ENCODE results near the gene GJC2.

Gene GJC2

DNA sequence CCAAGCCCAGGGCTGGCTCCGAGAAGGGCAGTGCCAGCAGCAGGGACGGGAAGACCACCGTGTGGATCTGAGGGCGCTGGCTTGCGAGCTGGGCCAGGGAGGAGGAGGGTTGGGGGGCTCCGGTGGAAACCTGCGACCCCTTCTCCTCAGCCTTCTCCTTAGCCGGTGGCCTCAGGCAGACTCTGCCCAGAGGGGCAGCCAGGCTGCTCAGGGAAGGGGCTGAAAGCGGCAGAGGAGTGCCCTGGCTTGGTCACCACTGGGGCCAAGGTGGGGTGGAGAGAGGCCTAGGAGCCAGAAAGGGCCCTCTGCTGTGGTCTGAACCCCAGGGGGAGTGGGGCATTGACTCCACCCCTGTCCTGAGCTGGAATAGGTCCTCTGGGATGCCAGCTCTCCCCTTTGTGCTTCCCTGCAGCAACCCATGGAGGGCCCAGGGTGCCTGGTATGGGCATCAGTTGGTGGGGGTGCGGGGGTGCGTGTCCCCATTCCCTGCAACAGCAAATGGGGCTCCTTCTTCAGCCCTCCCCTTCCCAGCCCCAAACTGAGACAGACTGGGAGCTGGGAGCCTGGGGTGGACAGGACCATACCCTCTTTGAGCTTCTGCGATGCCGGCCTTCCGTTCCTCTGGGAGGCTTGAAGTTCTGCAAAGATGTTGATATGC, 9.4 kb downstream of the GJC2 start:
- DNase-seq, result no peak

- DNase-seq, result no peak
These were observed 10.6 kb downstream of the GJC2 start for GRCh38 chr1:228160201-228160761.

DNA sequence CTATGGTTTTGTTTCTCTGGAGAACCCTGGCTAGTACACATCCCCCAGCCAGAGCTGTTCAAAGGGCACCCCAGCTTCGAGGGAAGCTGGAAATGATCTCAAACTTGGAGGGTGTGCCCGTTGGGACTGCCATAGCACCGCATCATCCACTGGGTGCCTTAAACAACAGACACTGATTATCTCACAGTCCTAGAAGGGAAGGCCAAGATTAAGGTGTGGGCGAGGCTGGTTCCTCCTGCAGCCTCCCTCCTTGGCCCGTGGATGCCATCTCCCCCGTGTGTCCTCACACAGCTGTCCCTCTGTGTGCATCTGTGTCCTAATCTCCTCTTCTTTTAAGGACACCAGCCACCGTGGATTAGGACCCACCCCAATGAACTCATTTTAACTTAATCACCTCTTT, 11.6 kb downstream of the GJC2 start:
- no peak for DNase-seq

DNA sequence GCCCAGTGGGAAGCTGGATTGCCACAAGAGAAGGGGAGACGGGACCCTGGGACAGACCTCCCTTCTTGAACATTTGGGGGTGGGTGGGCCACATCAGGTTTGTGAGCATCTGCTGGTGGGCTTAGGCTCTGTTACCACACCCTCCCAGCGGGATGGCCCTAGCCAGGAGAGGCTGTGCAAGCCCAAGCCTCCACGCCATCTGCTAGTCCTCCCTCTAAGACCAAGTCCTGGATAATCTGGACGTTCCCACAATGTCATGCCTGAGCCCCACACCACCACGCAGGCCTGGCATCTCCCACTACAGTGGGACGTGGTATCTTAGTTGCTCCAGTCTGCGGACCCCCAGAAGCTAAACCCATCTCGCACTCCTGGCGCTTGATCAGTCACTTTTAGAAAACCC, 12.1 kb downstream of the GJC2 start:
- no peak for DNase-seq

GRCh38 chr1:228162286-228163006, 12.7 kb downstream of the GJC2 start:
- DNase-seq, result no peak

- DNase-seq, result no peak
These were observed 13.4 kb downstream of the GJC2 start for GRCh38 chr1:228163007-228163753.

DNA sequence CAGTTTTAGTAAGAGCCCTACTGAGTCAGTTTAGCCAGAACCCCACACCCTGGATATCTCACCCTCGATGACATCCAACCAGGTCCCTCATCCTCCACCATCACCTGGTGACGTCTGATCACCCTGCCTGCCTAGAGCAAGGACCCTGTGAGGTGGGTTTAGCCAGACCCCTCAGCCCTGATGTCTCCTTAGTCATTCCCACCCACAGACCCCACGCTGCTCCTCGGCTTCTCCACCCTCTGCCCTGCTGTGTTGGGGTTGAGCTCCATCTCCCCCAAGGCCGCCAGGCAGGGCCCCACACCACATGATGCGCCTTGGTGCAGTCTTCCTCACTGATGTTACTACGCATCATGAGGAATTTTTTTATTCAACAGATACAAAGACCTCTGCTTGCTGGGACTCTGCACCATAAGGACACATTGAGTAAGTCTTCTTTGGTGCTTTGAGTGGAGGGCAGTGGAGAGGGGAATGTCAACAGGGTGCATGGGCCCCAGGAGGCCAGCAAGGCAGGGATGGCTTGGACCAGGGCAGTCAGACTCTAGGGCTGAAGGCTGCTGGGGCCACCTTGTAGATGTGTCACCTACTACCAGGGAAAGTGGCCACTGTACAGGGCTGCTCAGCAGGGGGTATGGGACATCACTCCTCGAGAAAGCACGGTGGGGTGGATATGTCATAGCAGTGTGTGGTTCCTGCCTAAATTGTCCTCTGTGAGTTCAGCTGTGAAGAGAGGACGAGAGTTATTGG, 14.2 kb downstream of the GJC2 start:
- DNase-seq, result no peak

DNA sequence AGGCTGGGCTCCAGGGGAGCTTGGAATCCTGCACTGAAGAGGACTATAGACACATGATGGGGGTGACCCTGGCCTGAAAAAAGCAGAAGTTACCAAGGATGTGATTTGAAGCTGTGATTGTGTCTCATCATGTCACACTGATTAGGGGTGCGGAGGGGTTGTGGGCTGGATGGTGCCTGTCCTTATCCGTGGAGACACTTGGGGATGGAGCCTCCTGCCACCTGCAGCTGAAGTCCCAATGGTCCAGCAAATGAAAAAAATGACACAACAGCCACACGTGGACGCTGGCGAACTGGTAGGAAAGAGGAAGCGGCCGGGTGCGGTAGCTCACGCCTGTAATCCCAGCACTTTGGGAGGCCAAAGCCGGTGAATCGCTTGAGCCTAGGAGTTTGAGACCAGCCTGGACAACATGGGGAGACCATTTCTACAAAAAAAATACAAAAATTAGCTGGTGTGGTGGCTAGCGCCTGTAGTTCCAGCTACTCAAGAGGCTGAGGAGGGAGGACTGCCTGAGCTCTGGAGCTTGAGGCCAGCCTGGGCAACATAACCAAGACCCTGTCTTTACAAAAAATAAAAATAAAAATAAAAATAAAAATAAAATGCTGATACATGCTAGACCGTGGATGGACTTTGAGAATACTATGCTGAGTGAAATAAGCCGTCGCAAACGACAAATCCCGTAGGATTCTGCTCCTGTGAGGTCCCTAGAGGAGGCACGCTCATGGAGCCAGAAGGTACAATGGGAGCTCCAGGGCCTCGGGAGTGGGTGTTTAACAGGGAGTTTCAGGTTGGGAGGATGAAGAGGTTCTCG, 15.0 kb downstream of the GJC2 start:
- DNase-seq, result no peak

- peak; percentile 100 for DNase-seq
These were observed 15.8 kb downstream of the GJC2 start, which contains the start of gene IBA57 for GRCh38 chr1:228165372-228166169. Gene IBA57 (plus strand): TSS chr1:228165804. CDS start chr1:228165817, 13 bp downstream.

DNA sequence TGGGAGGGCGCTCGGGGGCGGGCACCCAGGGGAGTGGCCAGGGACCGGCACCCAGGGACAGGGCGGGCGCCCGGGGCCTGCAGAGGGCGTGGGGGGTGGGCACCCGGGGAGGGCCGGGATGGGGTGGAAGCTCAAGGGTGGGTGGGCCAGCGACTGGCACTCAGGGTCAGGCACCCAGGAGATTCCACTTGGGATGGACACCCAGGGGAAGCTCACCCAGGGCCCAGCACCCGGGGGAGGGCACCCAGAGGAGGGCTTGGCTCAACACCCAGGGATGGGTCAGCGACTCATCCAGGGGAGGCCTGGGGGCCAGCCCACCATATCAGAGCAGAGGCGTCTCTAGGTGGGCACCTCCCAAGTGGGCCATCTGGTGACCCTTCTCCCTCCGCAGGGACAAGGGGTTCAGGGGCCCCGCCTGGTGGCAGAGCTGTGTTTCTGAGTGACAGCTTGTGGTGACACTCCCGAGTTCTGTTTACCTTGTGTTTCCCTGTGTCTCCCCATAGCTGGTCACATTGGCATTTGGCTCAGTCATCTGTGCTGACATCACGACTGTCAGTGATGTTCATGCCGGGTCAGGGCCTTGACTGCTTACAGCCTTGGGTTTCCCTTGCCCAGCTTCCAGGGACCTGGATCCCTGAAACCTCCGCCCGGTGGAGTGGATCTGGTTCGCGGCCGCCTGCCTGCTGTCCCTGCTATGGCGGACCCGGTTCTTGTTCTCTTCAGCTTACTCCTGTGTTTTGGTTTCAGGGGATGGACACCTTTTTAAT, 16.6 kb downstream of the GJC2 start:
- DNase-seq, result peak; percentile 79

DNA sequence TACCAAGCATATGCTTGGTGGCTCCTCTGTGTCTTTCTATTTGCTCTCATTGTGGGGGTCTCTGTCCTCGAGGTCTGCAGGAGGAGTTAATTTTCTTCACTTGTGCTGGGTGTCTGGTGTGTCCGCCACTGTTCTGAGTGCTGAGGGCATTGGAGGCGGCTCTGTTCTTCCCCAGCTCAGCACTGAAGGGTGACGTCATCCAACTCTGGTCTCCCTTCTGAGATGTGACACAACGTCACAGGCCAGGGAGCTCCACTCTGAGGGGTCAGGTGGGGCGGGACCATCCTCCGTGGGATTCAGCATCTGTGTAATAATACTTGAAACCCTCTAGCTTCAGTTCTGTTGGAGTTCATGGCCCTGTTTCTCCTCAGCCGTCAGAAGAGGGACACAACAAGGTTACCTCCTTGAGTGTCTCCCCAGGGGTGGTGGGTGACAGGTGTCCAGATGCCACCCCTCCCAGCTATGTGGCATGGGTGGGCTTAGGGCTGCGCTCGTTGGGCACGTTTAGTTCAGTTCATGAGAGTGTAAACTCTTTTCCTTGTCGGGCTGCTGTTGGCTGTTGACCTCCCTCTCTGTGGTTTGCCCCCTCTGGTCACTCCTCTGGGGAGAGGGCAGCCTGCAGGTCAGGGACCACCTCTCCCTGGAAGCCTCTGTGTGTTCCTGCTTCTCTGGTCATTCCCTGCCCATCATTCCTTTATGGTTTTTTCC, 19.0 kb downstream of the GJC2 start:
- DNase-seq, result no peak

DNA sequence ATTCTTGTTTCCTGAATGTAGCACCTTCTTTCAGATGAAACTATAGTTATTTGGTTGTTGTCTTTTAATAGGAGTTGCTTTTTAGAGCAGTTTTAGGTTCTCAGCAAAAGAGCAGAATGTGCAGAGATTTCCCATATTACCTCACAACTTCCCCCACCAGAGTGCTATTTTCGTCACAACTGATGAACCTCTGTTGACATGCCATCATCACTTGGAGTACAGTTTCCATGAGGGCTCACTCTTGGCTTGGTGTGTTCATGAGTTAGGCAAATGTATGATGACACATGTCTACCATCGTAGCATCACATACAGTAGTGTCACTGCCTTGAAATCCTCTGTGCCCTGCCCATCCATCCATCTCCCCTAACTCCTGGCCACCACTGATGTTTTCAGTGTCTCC, 19.6 kb downstream of the GJC2 start:
- DNase-seq, result no peak

DNA sequence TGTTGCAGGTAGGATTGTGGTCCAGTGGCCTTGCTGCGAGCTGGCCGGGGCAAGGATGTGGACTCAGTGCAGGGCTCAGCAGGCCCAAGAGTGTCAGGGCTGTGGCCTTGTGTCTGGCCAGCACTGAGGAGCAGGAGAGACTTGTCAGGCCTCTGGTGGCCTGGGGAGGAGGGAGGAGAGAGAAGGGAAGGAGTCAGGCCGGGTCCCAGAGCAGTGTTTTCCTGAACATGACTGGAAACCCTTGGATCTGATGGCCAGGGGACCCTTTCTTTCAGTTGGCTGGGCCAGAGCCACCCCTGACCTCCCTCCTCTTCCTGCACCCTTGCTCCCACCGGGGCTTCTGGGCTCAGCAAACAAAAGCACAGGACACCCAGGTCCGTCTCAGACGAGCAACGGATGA, 20.9 kb downstream of the GJC2 start:
- no peak for DNase-seq

DNA sequence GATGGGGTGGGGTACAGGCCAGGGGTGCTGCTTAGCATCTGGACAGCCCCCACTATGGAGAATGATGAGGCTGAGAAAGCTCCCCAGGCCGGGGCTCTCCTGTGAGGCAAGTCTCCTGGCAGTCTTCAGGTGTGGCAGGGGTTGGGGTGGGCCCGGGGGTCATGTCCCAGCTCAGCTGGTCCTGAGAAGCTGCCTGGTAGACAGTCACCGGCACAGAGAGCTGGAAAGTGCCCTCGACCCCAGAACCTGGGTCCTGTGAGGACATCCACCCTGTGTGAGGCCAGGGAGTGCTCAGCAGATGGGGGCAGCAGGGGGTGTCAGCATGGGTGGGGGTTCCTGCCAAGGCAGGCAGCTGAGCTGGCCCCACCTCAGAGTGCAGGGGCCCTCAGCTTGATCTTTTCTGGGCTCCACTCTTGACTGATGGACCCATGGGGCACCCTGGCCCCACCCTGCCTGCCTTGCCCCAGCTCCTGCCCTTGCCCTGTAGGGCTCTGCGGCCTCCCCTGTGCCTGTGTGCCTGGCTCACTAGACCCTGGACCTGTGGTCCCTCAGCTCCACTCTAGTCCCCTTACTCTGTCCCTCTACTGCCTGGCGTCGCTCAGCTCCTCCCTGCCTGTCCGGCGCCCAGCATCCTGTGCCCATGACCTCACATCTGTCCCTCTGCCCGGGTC, 21.6 kb downstream of the GJC2 start:
- DNase-seq, result no peak

DNA sequence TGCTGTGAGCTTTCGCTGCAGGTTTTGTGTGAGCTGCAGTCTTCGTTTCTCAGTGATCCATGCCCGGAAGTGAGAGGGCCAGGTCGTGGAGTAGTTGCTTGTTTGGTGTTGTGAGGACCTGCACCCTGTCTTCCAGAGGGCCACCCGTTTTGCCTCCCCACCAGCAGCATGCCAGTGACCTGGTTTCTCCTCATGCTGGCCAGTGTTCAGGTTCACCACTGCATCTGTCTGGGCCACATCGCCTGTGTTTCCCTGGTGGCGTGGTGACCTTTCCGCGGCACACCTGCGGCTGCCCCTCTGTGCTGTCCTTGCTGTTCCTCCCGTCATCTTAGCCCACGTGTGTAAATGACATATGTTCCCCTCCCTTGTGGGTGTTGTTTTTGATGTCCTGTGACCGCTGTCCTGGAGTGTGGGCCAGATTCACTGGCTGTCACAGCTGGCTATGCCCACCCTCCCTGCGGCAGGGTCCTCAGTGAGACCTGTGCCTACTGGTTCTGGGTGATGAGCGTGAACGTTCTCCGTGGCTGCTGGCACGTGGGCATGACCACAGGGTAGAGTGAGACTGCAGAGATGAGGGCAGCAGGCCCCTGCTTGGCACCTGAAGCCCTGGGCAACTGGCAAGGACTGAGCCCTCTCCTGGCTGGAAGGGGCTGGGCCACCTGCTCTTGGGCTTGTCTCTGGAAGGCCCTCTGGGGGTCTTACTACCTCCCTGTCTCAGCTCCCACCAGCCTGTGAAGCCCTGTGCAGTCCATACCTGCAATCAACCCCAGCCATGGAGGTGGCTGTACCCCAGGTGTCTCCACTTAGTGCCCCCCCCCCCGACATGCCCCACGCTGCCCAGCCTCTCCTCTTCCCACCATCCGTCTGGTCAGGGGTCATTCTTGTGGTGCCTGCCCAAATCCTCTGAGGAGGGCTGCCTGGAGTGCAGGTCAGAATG, 23.1 kb downstream of the GJC2 start:
- no peak for DNase-seq

GRCh38 chr1:228173528-228174481, 24.1 kb downstream of the GJC2 start:
- peak; percentile 40 for DNase-seq

Data from CD4-positive, alpha-beta T cell treated with Interleukin-10 for 1 hour (primary cell).